IPS-18c (cell line): ENCODE data around the gene RAD50.

ENCODE experiments used
- H3K4me3 ChIP-seq: 2 replicates; pipeline ENCODE4 v1.7.0; 2013; ENCODE audit warnings: low read depth, mild to moderate bottlenecking, low read length, moderate library complexity; ENCODE audit not compliant: insufficient read depth
- H3K9me3 ChIP-seq: one replicate; pipeline ENCODE4 v1.6.1; 2013; ENCODE audit warnings: mild to moderate bottlenecking, low read length, moderate library complexity; ENCODE audit not compliant: control insufficient read depth, insufficient read depth

The RAD50 gene

GRCh38 chr5:132647473-132647872, 90.7 kb downstream of the RAD50 start:
- Histone ChIP-seq H3K4me3 (no peak overlapping the region), H3K9me3 (no peaks in the 10 kb centered on the region)

- no peak overlapping the region for H3K4me3 ChIP-seq
- no peaks in the 10 kb centered on the region for H3K9me3 ChIP-seq
Observed at GRCh38 chr5:132648355-132648754, 91.6 kb downstream of the RAD50 start.

- Histone ChIP-seq H3K4me3 (no peak overlapping the region), H3K9me3 (no peaks in the 10 kb centered on the region)
Observed at GRCh38 chr5:132651838-132652469, 95.2 kb downstream of the RAD50 start.

- Histone ChIP-seq H3K4me3 (no peak overlapping the region), H3K9me3 (no peaks in the 10 kb centered on the region)
Observed at GRCh38 chr5:132653716-132654115, 96.9 kb downstream of the RAD50 start.

- Histone ChIP-seq H3K9me3 (no peaks in the 10 kb centered on the region), H3K4me3 (peak overlapping the region; percentile 44)
Observed at GRCh38 chr5:132655821-132656773, 99.3 kb downstream of the RAD50 start.

GRCh38 chr5:132656774-132657355, 100.1 kb downstream of the RAD50 start:
- no peaks in the 10 kb centered on the region for H3K9me3 ChIP-seq
- H3K4me3 ChIP-seq: no peak overlapping the region

- H3K9me3 ChIP-seq: no peaks in the 10 kb centered on the region
- no peak within 1 kb of the TSS for H3K4me3 ChIP-seq
Observed at GRCh38 chr5:132657676-132658380, 101.1 kb downstream of the RAD50 start, which contains the start of gene IL13. IL13 (plus strand) TSS chr5:132658173; CDS start chr5:132658187, 14 bp downstream.

GRCh38 chr5:132658381-132659302, 101.9 kb downstream of the RAD50 start:
- H3K4me3 ChIP-seq: no peak overlapping the region
- peaks cover 2% of the 10 kb centered on the region for H3K9me3 ChIP-seq

- H3K9me3 ChIP-seq: peaks cover 2% of the 10 kb centered on the region
- no peak overlapping the region for H3K4me3 ChIP-seq
Observed at GRCh38 chr5:132659598-132660493, 103.1 kb downstream of the RAD50 start.

GRCh38 chr5:132661231-132662003, 104.6 kb downstream of the RAD50 start:
- no peak overlapping the region for H3K4me3 ChIP-seq
- H3K9me3 ChIP-seq: peaks cover 2% of the 10 kb centered on the region

- peaks cover 2% of the 10 kb centered on the region for H3K9me3 ChIP-seq
- H3K4me3 ChIP-seq: no peak overlapping the region
Observed at GRCh38 chr5:132662004-132662401, 105.2 kb downstream of the RAD50 start.

GRCh38 chr5:132662925-132663770, 106.4 kb downstream of the RAD50 start:
- Histone ChIP-seq H3K4me3 (no peak overlapping the region), H3K9me3 (peaks cover 4% of the 10 kb centered on the region)

GRCh38 chr5:132663771-132664695, 107.3 kb downstream of the RAD50 start:
- H3K4me3 ChIP-seq: no peak overlapping the region
- H3K9me3 ChIP-seq: peaks cover 4% of the 10 kb centered on the region
